ENCODE results near the gene POMT2. TPM values are rescaled to one million over a fixed set of nuclear protein-coding genes. Genes with fewer than 3 reads are reported as not detected.

The POMT2 gene
- total and polyA plus RNA-seq, 12 donors = 14.0 to 52.3 (median 41.7) TPM

- H3K4me3 ChIP-seq = no peak overlapping the region
- H3K36me3 ChIP-seq (replicated peaks in 1 of 2) = no peaks in the 10 kb centered on the region
- no peaks in the 10 kb centered on the region for H3K27me3 ChIP-seq
- TF ChIP-seq CTCF (IDR thresholded peaks at IDR 0.05) = no peak
- TF ChIP-seq POLR2A (IDR thresholded peaks at IDR 0.05) = no peak
- H3K9me3 ChIP-seq (replicated peaks in 1 of 3) = no peaks in the 10 kb centered on the region
- peak overlapping the region in 3 of 5 donors; percentile 46 to 74 (median 68) for H3K27ac ChIP-seq
- H3K4me1 ChIP-seq (replicated peaks in 1 of 2) = peaks cover 20 to 55% of the 10 kb centered on the region in 2 donors
- peak in 2 of 7 donors; percentile 11 to 15 for DNase-seq
- intact Hi-C loops (cut with DNase I) = loop anchor here (5.0 to 10.0 kb wide), 3 partner anchors 160 to 440 kb away; no protein-coding TSS in a partner anchor
- 67 to 84% (median 75%) methylated on average over 9 to 10 of the region's 10 CpGs for WGBS, 4 donors
These were observed 5.9 kb downstream of the POMT2 start for GRCh38 chr14:77314539-77315457.

DNA sequence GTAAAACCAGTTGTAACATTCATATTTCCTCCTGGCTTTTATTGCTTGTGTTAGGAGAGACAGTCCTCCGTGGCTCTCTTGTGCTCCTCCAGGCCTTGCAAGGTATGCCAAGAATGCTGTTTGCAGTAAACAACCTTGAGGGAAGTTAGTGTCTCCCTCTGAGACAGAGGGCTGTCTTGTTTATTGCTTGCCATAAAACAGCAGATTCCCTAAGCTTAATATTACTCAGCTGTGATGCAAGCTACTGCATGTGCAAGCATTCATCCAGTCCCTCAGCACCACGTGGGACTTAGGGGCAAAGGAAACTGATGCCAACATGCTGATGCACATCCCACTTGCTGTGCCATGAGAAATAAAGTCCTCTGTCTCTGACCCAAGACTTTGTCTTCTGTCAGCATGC is 6.6 kb downstream of the POMT2 start:
- Histone ChIP-seq H3K4me1 (replicated peaks in 1 of 2) (peaks cover 14 to 47% of the 10 kb centered on the region in 2 donors), H3K9me3 (replicated peaks in 1 of 3) (no peaks in the 10 kb centered on the region), H3K27me3 (no peaks in the 10 kb centered on the region), H3K27ac (peak overlapping the region in 4 of 5 donors; percentile 9 to 74 (median 57)), H3K4me3 (no peak overlapping the region), H3K36me3 (replicated peaks in 1 of 2) (no peaks in the 10 kb centered on the region)
- peak in 1 of 2 donors; percentile 42 for TF ChIP-seq POLR2A (IDR thresholded peaks at IDR 0.05)
- no peak for TF ChIP-seq CTCF (IDR thresholded peaks at IDR 0.05)
- peak in 5 of 7 donors; percentile 46 to 71 (median 65) for DNase-seq
- 9 to 27% (median 13%) methylated on average over 2 of the region's 2 CpGs for WGBS, 4 donors
- intact Hi-C loops (cut with DNase I) = loop anchor here (5.0 to 10.0 kb wide), 3 partner anchors 159 to 439 kb away; no protein-coding TSS in a partner anchor

GRCh38 chr14:77313371-77313770 is 7.3 kb downstream of the POMT2 start:
- peaks cover 14 to 46% of the 10 kb centered on the region in 2 donors for H3K4me1 ChIP-seq (replicated peaks in 1 of 2)
- TF ChIP-seq POLR2A (IDR thresholded peaks at IDR 0.05) = no peak
- TF ChIP-seq CTCF (IDR thresholded peaks at IDR 0.05) = no peak
- WGBS, 4 donors = 35 to 67% (median 60%) methylated on average over 1 of the region's 1 CpG
- intact Hi-C loops (cut with DNase I) = loop anchor here (5.0 to 10.0 kb wide), 3 partner anchors 159 to 439 kb away; no protein-coding TSS in a partner anchor
- H3K9me3 ChIP-seq (replicated peaks in 1 of 3) = no peaks in the 10 kb centered on the region
- no peaks in the 10 kb centered on the region for H3K27me3 ChIP-seq
- peak overlapping the region in 4 of 5 donors; percentile 9 to 74 (median 57) for H3K27ac ChIP-seq
- no peak for DNase-seq
- no peaks in the 10 kb centered on the region for H3K36me3 ChIP-seq (replicated peaks in 1 of 2)
- no peak overlapping the region for H3K4me3 ChIP-seq

GRCh38 chr14:77311217-77311616 is 9.5 kb downstream of the POMT2 start:
- WGBS, 4 donors = 89 to 97% (median 94%) methylated on average over 2 of the region's 2 CpGs
- no peak overlapping the region for H3K27ac ChIP-seq
- H3K36me3 ChIP-seq (replicated peaks in 1 of 2) = no peaks in the 10 kb centered on the region
- H3K27me3 ChIP-seq = no peaks in the 10 kb centered on the region
- no peak for TF ChIP-seq POLR2A (IDR thresholded peaks at IDR 0.05)
- TF ChIP-seq CTCF (IDR thresholded peaks at IDR 0.05) = no peak
- no peaks in the 10 kb centered on the region for H3K9me3 ChIP-seq (replicated peaks in 1 of 3)
- intact Hi-C loops (cut with DNase I) = loop anchor here (5.0 to 10.0 kb wide), 3 partner anchors 156 to 436 kb away; no protein-coding TSS in a partner anchor
- H3K4me1 ChIP-seq (replicated peaks in 1 of 2) = peaks cover 10 to 41% of the 10 kb centered on the region in 2 donors
- no peak for DNase-seq
- H3K4me3 ChIP-seq = no peak overlapping the region
